SHP77 treated with DMSO at 0.1 percent for 48 hours (cell line): ENCODE results near the gene BICD2.

ENCODE experiments used
- DNase-seq: peaks from one replicate; lab custom pipeline; 2025; lab: John Stamatoyannopoulos, UW

BICD2 gene

DNA sequence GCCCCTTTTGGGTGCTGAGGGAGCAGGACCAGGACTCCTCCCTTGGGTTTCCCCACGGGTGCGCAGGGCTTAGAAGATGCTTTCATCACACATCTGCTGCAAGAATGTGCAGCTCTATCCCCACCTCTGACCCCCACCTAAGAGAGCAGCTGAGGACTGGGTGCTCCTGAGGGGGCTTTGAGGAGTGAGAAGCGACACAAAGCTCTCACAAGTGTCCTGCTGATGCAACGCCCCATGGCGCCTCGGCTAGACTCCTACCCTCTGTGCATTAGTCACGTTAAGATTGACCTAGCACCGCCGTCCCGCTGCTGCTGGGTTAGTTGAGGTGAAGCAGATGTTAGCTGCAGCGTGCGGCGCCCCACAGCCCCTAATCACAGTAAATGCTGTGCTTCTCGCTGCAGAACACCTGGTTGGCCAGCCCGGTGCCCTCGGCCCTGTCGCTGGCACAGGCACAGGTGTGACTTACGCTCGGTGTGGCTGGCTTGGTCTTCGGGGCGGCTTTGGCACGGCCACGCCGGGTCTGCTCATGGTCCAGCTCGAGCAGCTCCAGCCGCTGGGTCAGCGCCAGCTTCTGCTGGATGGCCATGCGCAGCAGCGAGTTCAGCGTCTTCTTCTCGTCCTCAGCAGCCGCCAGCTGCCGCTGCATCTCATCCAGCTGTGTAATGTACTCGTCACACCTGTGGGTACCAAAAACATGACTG, 49.7 kb downstream of the BICD2 start:
- no peak for DNase-seq

DNA sequence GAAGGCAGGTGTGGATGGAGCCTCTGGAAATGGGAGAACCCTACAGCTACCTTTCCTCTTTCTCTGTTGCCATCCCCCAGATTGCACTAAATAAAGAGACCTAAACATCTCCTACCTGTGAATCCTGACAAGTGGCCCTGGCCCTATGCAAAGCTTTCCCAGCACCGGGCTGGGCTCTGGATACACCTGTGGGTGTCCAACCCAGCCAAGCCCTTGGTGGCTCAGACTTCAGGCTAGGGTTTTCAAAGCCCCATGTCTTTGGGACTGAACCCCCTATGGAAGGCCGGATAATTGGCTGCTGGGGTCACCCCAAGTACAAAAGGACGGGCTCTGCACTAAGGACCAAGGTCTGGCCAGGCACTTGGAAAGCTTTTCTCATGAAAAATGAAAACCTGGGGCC, 50.6 kb downstream of the BICD2 start:
- DNase-seq, result no peak

DNA sequence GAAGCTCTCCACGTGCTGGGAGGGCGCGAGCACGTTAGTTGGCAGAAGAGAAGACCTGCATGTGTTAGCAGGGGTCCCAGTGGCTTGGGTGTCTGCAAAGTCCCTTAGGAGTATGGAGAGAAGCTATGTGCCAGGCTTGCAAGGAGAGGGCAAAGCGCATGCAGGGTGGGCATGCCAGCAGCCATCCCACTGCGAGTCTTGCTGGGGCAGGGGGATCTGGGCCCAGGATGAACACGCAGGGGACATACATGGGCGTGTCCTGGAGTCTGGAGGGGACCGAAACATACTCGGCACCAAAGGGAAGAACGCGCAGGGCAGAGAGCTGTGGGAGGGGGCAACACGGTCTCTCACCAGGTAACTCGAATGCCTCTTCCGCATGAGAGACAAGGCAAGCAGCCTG, 51.1 kb downstream of the BICD2 start:
- DNase-seq, result no peak

DNA sequence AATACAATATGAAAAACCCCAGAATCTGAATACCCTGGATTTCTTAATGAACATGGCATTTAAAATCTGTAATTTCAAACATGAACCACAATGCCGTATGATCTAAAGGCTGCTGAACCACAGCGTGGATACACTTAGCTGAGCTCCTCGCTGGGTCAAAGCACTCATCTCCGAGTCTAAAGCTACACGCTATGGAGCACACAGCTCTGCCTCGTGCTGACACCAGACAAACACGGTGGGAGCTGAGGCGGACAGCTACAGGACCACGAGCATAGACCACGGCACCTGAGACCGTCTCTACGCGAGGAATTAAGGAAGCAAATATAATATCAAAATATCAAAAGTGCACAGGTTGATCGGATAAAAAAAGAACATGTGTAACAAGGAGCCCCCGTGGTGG, 51.9 kb downstream of the BICD2 start:
- DNase-seq, result no peak

DNA sequence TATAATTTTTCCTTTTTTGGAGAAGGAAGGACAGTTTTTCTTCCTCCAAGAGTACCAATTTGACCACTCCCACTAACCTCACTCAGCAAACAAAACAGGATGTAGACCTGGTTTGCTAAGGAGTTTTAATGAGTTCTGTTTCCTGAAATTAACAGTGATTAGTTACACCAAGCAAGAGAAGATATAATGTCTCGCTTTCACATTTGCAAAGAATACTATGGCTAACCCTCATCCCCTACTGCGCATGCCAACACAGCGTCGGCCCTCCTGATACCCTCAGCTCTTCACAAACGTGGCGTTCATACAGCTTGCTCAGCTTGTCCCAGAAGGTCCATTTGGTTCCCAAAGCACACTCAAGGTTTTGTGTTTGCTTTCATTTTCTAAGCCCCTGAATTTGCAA, 52.8 kb downstream of the BICD2 start:
- no peak for DNase-seq

DNA sequence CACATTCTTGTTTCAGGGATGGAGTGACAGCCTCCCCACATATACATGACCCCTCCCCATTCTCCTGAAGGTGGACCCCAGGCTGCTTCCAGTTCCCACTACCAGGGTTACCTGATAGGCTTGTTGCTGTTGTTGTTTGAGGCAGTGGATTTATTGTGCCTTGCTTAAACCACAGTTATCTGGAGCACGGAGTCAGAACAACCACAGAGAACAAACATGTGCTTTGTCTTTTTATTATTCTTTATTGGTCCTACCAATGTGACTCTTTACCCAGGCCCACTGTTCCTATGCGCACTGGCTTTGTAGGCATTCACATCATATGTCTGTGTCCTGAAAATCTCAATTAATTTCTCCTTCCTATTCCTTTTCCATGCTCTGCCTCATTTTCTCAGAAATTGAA, 53.5 kb downstream of the BICD2 start:
- DNase-seq, result no peak

DNA sequence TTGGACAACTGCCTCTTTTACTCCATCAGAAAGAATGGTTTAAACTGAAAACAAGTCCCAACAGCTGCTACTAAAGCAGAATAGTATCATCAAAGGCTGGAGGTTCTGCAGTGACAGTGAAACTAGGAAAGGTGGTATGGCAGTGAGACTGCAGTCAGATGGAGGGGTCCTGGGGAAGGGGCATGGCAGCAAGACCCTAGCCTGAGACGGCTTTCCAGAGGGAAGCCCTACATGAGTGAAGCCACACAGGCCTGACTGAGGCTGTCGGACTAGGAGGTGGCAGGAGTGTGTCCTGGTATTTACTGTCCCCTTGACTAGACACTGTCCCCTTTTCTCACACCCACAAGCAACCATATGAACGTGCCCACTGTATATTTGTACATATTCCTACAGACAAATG, 54.3 kb downstream of the BICD2 start:
- no peak for DNase-seq

DNA sequence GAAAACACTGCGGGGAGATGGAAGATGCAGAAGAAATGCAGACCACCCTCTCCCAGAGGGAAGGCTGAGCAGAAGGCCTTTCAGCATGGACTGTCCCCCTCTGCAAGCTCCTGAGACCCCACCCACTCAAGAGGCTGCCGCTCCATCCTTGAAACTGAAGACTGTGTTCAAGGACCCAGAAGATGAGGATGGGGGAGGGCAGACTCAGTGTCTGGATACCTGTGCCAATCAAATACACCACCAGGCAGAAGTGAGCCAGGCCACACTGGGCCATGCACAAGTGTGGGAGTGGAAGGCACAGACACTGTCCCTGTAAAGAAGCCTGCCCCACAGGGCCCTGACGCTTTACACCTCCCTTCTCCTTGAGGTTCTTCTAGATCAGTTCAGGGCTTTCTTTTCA, 54.7 kb downstream of the BICD2 start:
- no peak for DNase-seq

DNA sequence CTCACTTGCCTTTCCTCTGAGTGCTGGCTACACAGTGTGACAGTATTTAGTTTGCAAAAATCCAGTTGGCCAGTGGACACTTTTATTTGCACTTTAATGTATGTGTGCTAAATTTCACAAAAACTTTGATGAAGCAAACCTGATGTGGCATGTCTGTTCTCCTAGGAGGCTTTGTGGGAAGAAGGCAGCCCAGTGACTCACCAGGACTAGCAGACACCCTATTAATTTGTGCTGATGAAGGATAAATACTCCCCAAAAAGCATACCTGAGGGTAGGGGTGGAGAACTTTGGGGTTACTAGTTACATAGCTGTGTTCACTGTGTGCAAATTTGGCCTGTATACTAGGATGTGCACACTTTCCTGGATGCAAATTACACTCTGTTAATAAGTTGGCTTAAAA, 55.4 kb downstream of the BICD2 start:
- DNase-seq, result no peak

DNA sequence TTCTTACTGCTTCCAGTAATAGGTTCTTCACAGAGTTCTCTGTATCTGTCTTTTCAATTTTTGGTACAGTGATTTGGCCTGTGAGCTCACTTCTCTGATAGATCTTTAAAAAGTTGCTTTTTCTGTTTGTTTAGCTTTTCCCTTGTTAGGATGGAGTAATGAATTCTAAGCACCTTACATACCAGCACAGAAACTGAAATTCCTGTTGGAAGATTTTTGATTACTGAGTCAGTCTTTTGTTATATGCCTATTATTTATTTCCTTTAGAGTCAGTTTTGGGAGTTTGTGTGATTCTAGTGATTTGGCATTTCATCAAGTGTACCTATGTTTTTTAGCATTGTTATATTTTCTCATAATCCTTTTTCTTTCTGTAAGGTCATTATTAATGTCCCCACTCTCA, 57.1 kb downstream of the BICD2 start:
- no peak for DNase-seq

DNA sequence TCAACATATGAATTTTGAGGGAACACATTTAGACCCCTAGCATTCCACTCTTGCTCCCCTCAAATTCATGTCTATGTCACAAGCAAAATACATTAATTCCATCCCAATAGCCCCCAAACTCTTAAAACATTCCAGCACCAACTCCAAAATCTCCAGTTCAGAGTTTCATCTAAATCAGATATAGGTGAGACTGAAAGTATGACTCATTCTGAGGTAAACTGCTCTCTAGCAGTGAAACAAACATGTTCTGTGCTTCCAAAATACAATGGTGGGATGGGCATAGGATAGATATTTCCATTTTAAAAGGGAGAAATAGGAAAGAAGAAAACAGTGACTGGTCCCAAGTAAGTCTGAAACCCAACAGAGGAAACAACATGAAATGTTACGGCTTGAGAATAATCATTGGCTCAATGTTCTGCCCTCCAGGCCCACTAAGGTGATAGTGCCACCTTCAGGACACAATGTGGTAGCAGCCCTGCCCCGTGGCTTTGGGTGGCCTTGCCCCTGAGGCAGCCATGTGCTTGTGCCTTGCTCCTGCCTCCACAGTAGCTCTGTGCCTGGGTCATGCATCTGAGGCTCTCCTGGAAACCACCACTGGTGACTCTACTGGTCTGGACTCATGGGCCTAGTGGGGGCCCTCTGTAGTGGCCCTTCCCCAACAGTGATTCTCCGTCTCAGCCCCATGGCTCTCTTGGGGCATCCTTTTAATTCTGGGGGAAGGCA, 58.3 kb downstream of the BICD2 start:
- DNase-seq, result no peak

DNA sequence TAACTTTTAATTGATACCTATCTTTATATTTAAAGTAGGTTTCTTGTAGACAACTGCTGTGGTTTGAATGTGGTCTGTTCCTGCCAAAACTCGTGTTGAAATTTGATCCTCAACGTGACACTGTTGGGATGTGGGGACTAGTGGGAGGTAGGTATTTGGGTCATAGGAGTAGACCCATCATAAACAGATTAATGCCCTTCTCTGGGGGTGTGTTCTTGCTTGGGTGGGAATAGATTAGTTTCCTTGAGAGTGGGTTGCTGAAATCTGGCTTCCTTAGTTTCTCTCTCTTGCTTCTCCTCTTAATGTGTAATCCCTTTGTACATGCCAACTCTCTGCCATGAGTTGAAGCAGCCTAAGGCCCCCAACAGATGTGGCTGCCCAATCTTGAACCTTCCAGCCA, 60.1 kb downstream of the BICD2 start:
- no peak for DNase-seq

DNA sequence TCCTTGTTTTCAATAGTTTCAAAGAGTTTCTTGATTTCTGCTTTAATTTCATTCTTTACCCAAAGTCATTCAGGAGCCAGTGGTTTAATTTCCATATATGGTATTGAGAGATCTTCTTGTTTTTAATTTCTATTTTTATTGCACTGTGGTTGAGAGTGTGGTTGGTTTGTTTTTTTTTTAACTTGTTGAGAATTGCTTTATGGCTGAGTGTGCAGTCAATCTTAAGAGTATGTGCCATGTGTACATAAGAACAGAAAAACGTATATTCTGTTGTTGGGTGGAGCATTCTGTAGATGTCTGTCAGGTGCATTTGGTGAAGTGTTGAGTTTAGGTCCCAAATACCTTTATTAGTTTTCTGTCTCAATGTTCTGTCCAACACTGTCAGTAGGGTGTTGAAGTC, 68.0 kb downstream of the BICD2 start:
- no peak for DNase-seq

DNA sequence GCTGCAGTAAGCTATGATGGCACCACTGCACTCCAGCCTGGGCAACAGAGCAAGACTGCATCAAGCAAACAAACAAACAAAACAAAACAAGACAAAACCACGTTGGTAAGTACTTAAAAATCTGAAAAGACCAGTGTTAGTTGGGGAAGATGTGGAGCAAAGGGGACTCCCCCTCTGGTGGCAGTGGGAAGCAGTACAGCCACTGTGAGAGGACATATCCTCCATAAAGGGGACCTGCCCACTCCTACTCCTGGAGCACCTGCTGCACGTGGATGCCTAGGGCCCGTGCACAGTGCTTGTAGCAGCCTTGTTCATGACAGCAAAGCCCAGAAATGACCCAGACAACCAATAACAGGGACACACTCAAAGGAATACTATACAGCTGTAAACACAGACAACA, 77.7 kb downstream of the BICD2 start:
- DNase-seq, result no peak

DNA sequence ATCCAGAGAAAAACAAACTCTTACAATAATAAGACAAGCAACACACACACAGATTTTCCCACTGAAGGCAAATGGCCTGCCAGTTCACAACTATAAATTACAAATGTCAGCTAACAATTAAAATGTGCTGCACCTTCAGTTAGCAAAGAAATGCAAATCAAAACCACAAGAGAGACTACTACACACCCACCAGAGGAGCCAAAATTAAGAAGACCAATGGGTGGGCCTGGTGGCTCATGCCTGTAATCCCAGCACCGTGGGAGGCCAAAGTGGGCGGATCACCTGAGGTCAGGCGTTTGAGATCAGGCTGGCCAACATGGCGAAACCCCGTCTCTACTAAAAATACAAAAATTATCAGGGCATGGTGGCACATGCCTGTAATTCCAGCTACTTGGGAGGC, 79.6 kb downstream of the BICD2 start:
- DNase-seq, result no peak

DNA sequence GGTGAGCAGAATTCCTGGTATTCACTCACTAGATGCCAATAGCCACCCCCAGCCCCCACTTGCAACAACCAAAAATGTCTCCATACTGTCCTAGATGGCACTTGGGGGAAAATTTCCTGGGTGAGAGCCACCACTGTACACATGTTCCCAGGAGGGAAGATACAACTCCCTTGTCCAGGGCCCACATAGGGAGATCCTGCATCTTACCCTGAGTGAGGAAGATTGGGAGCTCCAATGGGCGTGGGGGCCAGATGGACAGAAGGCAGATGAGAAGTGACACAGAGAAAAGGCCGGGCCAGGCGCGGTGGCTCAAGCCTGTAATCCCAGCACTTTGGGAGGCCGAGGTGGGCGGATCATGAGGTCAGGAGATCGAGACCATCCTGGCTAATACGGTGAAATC, 82.4 kb downstream of the BICD2 start:
- no peak for DNase-seq

DNA sequence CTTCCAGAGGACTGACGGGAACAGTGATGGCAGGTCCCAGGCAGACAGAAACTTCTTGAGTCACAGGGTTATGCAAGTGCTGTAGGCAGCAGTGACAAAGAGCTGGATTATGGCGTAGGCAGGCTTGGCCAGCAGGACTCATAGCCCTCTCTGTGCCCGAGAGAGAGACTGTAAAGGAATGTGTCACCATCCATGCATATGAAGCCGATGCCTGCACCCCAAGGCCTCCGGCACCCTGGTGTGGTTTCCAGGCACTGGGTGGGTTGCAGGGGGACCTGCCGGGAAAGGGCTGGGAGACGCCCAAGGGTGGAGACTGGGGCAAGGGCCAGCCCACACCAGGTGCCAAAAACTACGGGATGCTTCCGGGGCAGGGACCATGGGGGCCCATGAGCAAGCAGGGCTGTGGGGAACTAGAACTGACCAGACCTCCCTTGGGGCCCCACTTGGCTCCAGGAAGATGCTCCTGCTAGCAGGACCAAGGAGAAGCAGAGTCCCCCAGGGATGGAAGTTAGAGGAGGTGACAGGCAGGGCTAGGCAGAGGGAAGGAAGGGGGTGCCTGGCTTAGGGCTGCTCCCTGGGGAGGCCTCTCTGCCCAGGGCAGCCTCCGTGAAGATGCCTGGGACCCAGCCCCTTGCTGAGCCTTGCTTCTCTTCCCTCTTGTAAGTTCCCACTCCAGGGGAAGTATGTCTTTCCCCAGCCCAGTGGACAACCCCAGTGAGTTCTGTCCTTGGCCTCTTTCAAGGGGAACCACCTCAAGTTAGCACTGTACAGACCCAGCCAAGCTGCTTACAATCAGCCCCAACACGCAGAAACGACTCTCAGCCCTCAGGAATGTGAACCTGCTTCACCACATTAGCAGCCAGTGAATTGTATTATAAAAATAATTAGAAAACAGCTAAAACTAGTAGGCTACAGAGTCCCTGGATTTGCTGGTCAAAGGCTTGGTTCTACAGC, 84.2 kb downstream of the BICD2 start:
- DNase-seq, result no peak

DNA sequence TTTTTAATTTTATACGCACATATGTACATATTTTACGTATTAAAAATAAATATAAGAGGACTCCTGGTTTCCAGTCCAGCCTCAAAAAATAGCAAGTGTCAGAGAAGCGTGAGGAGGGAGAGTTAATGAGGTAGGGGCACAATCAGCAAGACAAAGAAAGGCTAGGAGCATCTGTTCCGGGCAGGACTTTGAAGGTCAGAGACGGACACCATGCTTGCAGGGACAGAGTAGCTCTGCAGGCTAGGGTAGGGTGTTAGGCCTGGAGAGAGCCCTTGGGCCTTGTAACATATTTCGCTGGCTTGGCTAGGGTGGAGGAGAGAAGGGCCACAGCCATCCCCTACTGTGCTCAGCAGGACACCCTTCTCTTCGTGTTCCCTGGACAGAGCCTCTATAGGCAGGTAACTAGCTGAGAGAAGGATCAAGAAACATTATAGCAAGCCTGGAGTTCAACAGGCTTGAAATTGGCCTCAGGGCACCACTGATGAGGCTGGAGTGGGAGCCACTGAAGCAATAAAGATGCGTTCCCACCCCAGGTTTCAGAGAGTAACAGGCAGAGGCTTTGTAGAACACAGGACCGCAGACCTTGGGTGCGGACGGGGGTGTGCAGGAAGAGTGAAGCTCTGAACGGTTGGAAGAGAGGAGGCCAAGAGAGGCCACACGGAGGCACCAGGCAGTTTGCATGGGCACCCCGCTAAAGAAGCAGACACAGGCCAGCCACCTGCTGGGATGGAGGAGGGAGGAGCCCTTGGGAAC, 85.0 kb downstream of the BICD2 start:
- DNase-seq, result no peak

DNA sequence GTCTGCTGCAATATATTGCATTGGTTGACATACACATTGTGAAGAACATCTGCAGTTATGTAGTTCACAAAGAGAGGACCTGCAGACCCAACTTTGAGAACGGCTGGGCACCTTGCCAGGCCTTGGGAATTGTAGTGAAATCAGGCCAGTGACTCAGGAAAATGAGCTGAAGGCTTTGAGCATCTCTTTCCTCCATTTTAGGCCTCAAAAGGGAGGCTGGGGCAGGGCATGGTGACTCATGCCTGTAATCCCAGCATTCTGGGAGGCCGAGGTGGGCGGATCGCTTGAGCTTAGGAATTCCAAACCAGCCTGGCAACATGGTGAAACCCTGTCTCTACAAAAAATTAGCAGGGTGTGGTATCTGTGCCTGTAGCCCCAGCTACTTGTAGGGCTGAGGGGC, 93.3 kb downstream of the BICD2 start:
- DNase-seq, result peak; percentile 15

DNA sequence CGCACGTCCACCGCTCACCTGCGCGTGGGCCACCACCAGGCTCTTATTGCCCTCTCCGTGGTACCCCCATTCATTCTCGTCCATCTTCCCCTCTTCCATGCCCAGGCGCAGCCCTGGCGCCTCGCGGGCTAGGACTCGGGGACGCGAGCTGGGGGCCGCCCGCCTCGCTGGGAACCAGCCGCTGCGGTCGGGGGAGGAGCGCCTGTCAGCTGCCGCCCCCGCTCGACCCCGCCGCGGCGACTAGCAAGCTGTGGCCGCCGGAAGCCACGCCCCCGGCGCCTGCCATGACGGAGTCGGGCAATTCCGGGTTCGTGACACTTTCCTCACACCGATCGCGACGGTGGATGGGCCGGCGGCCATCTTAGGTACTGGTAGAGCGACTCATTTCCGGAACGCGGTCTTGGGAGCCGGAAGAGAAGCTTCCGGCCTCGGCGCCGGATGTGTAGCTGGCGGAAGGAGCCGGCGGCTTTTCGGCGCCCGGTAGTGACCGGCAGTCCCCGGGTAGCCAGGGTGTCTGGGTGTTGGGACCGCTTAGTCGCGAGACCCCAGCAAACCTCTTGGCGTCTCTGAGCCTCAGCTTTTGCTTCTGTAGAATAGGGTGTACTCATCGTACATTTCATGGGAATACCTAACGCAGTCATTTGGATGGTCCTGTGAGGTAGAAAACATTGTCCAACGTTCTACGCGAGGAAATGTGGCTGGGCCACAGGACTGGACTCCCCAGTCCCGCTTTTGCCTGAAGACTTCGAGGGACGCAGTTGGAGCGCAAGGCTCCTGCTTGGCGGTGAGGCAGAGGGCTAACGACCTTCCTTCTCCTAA, 94.5 kb downstream of the BICD2 start, which contains the start of gene IPPK:
Gene IPPK (minus strand): TSS at position 242 of the 819 bp plus-strand sequence. CDS start 143 bp downstream, at position 99.
- DNase-seq, result peak; percentile 98

DNA sequence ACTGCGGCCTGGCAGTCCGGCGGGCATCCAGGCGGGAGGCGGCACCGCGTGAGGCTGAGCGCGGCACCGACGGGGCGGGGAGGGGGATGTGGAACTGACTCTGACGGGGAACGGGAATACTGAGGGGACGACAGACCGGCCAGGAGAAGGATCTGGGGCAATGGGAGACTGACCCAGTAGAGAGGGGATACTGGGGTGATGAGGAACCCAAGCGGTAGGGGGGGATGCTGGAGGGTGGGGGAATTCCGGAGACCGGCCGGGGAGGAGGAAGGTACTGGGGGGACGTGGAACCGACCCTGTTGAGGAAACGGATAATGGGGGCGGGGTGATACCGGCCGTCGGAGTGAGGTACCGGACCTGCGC, 95.1 kb downstream of the BICD2 start:
- no peak for DNase-seq
